HCT116 (cell line): ENCODE results near the gene RBM26. TPM values are rescaled to one million over a fixed set of nuclear protein-coding genes. Genes with fewer than 3 reads are reported as not detected.

Experiments used
- ATAC-seq: fragments of 200-7000 bp; cut with Tn5 transposase; 2 replicates; pipeline ENCODE4 v1.9.1; 2020; ENCODE audit warnings: mild to moderate bottlenecking, moderate library complexity
- BruUV-seq: library from RNA; stranded (reverse); fragments of 400-500 nt; replicated peaks from 2 replicates; lab custom pipeline; 2021; lab: Mats Ljungman, UMichigan
- CTCF ChIA-PET: fragments of 300-600 bp; sonication (Branson Sonifier 250); formaldehyde crosslinking; loops from one replicate; lab custom pipeline; 2021; ENCODE audit warnings: antibody characterized with exemption; lab: Charles Lee
- POLR2A ChIA-PET: fragments of 300-600, 350-600 bp; sonication (Branson Sonifier 250); formaldehyde crosslinking; loops from one replicate; lab custom pipeline; 2021; ENCODE audit warnings: antibody characterized with exemption; lab: Charles Lee
- RAD21 ChIA-PET, 2 experiments: fragments of 300-600 bp; sonication (Branson Sonifier 250); formaldehyde crosslinking; loops; one replicate each; lab custom pipeline; 2023; ENCODE audit warnings: low total read pairs in 2 of 2; ENCODE audit not compliant: uncharacterized antibody in 2 of 2, unreplicated experiment in 2 of 2, low non-redundant PET in 1 of 2; lab: Charles Lee
- DNase-seq: peaks from one replicate; pipeline ENCODE4 v3.0.0-alpha.2; 2010; ENCODE audit warnings: low read depth, low spot score
- H2AFZ ChIP-seq: fragments of 200-600 bp; shearing (Covaris generic), sonication (generic); 2 replicates; pipeline ENCODE4 v1.6.1; 2017; ENCODE audit warnings: low read depth, mixed run types, mixed read lengths, antibody characterized with exemption, low read length; ENCODE audit not compliant: poor library complexity, severe bottlenecking
- H3K27ac ChIP-seq: 2 replicates; pipeline ENCODE4 v1.5.1; 2012; ENCODE audit warnings: low read depth, low read length
- H3K27me3 ChIP-seq: fragments of 200-600 bp; sonication (generic); 2 replicates; pipeline ENCODE4 v1.6.1; 2016; ENCODE audit warnings: mixed run types, low read length, mixed read lengths; ENCODE audit not compliant: insufficient read depth
- H3K36me3 ChIP-seq, 2 experiments: fragments of 200-500 bp in 1 of 2; fragments of 200-600 bp in 1 of 2; sonication (Bioruptor generic) in 1 of 2; sonication (generic) in 1 of 2; 2 replicates each; pipeline versions ENCODE4 v1.5.1 to v1.6.1; 2014 to 2016; ENCODE audit warnings: low read length in 2 of 2, inconsistent platforms in 1 of 2, mixed read lengths in 1 of 2, mixed run types in 1 of 2; ENCODE audit not compliant: insufficient read depth in 2 of 2, control insufficient read depth in 1 of 2
- H3K4me1 ChIP-seq, 2 experiments: fragments of 200-600 bp in 1 of 2; sonication (generic) in 1 of 2; 2 replicates each; pipeline versions ENCODE4 v1.5.1 to v1.6.1; 2012 to 2017; ENCODE audit warnings: low read length in 2 of 2, inconsistent platforms in 1 of 2, mild to moderate bottlenecking in 1 of 2, mixed read lengths in 1 of 2, mixed run types in 1 of 2, moderate library complexity in 1 of 2; ENCODE audit not compliant: insufficient read depth in 2 of 2, control insufficient read depth in 1 of 2
- H3K4me2 ChIP-seq: fragments of 200-600 bp; sonication (generic); 2 replicates; pipeline ENCODE4 v1.6.1; 2017; ENCODE audit warnings: mixed run types, low read length, mixed read lengths
- H3K4me3 ChIP-seq, 2 experiments: fragments of 200-600 bp in 1 of 2; sonication (generic) in 1 of 2; replicated peaks in 1 of 2; 2 replicates each; pipeline ENCODE4 v1.5.1; 2011 to 2016; ENCODE audit warnings: low read length in 2 of 2, control low read depth in 1 of 2, low read depth in 1 of 2, mild to moderate bottlenecking in 1 of 2, mixed read lengths in 1 of 2, mixed run types in 1 of 2
- H3K79me2 ChIP-seq: fragments of 200-600 bp; sonication (generic); 2 replicates; pipeline ENCODE4 v1.6.1; 2017; ENCODE audit warnings: mild to moderate bottlenecking, mixed run types, low read length, moderate library complexity, mixed read lengths; ENCODE audit not compliant: insufficient read depth
- H3K9ac ChIP-seq: fragments of 200-600 bp; sonication (generic); 2 replicates; pipeline ENCODE4 v1.6.1; 2016; ENCODE audit warnings: low read length, mixed read lengths
- H3K9me2 ChIP-seq: fragments of 200-600 bp; sonication (generic), shearing (Covaris generic); 2 replicates; pipeline ENCODE4 v1.6.1; 2017; ENCODE audit warnings: mixed run types, mild to moderate bottlenecking, moderate library complexity; ENCODE audit not compliant: insufficient read depth
- H3K9me3 ChIP-seq, 2 experiments: fragments of 200-500 bp in 1 of 2; fragments of 200-600 bp in 1 of 2; sonication (Bioruptor generic) in 1 of 2; sonication (generic) in 1 of 2; 2 replicates each; pipeline ENCODE4 v1.6.1; 2014 to 2017; ENCODE audit warnings: low read length in 2 of 2, mixed read lengths in 2 of 2, inconsistent platforms in 1 of 2, low read depth in 1 of 2, mild to moderate bottlenecking in 1 of 2, mixed run types in 1 of 2, moderate library complexity in 1 of 2; ENCODE audit not compliant: control insufficient read depth in 1 of 2, insufficient read depth in 1 of 2
- H4K20me1 ChIP-seq: fragments of 200-600 bp; sonication (generic), shearing (Covaris generic); 2 replicates; pipeline ENCODE4 v1.6.1; 2017; ENCODE audit warnings: mixed run types, mild to moderate bottlenecking, moderate library complexity; ENCODE audit not compliant: insufficient read depth
- JUND ChIP-seq: IDR thresholded peaks from 2 replicates; pipeline ENCODE4 v1.6.1; 2012
- POLR2A ChIP-seq: IDR thresholded peaks from 2 replicates; pipeline ENCODE4 v1.7.0; 2011; ENCODE audit warnings: borderline replicate concordance; ENCODE audit not compliant: insufficient read depth, insufficient read length; ENCODE audit errors: extremely low read depth
- SIN3A ChIP-seq: IDR thresholded peaks from 2 replicates; pipeline ENCODE4 v1.6.1; 2012; ENCODE audit warnings: low read depth
- SP1 ChIP-seq: IDR thresholded peaks from 2 replicates; pipeline ENCODE4 v1.6.1; 2012; ENCODE audit warnings: low read depth
- ZFX ChIP-seq: fragments of 450-650 bp; IDR thresholded peaks from 2 replicates; pipeline ENCODE4 v1.6.1; 2017
- intact Hi-C: fragments of 100-400 bp; cut with micrococcal nuclease; formaldehyde crosslinking; loops from 2 replicates; pipeline ENCODE4 v1.10.0; 2022
- total RNA-seq: library from RNA; stranded (reverse); gene quantifications from one replicate; pipeline ENCODE4 v1.2.1, GENCODE V29; 2021; ENCODE audit not compliant: unreplicated experiment
- TF ChIP-seq, protein P1 (sequence below): IDR thresholded peaks from 2 replicates; pipeline ENCODE4 v1.6.1; 2012
- TF ChIP-seq, protein P2 (sequence below): IDR thresholded peaks from 2 replicates; pipeline ENCODE4 v1.6.1; 2012; ENCODE audit warnings: low read depth
- TF ChIP-seq, protein P3 (sequence below): IDR thresholded peaks from 2 replicates; pipeline ENCODE4 v1.6.1; 2012

The RBM26 gene
- total RNA-seq, 1 experiment from 2014 or later: 52.5 TPM

DNA sequence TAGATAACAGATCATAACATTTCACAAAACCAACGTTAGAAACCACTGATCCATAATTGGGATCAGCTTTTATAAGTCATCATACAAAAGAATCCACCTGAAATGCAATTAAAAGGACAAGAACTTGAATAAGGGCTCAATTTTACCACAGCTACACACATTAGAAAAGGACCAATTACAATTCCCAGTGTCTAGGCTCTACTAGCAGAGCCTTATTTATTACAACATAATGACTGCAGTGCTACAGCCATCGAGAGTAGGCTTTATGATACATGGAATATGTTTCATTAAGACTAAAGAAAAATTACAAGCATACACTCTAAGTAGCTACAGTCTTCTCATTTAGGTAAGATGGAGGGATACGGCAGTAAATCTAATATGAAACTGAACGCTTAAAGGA lies 2.9 kb downstream of the RBM26 start:
- Histone ChIP-seq H3K9me2 (no peaks in the 10 kb centered on the region), H4K20me1 (peaks cover 7% of the 10 kb centered on the region; the same call in 1 of the 2 replicates), H3K9ac (no peak overlapping the region), H3K9me3 (no peaks in the 10 kb centered on the region), H2AFZ (no peak overlapping the region), H3K4me3 (no peak overlapping the region), H3K27me3 (no peaks in the 10 kb centered on the region), H3K27ac (no peak overlapping the region), H3K36me3 (peaks cover 3 to 25% of the 10 kb centered on the region in 2 experiments; a peak in 2 of 4 replicates), H3K79me2 (peaks cover 99% of the 10 kb centered on the region), H3K4me2 (peak overlapping the region; percentile 85; the same call in 1 of the 2 replicates), H3K4me1 (peaks cover 7 to 26% of the 10 kb centered on the region in 2 experiments; a peak in 3 of 4 replicates)
- ATAC-seq: no peak
- CTCF ChIA-PET: interaction anchor here (1.0 to 1.5 kb wide), 3 partner anchors 12 to 151 kb away, joined by 3 to 5 read pairs (median 3); no protein-coding TSS in a partner anchor
- intact Hi-C loops: no loop called here
- TF ChIP-seq, protein P1, sequence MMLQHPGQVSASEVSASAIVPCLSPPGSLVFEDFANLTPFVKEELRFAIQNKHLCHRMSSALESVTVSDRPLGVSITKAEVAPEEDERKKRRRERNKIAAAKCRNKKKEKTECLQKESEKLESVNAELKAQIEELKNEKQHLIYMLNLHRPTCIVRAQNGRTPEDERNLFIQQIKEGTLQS: no peak
- TF ChIP-seq SIN3A: no peak
- no peak for TF ChIP-seq JUND
- no peak for TF ChIP-seq SP1
- TF ChIP-seq, protein P2, sequence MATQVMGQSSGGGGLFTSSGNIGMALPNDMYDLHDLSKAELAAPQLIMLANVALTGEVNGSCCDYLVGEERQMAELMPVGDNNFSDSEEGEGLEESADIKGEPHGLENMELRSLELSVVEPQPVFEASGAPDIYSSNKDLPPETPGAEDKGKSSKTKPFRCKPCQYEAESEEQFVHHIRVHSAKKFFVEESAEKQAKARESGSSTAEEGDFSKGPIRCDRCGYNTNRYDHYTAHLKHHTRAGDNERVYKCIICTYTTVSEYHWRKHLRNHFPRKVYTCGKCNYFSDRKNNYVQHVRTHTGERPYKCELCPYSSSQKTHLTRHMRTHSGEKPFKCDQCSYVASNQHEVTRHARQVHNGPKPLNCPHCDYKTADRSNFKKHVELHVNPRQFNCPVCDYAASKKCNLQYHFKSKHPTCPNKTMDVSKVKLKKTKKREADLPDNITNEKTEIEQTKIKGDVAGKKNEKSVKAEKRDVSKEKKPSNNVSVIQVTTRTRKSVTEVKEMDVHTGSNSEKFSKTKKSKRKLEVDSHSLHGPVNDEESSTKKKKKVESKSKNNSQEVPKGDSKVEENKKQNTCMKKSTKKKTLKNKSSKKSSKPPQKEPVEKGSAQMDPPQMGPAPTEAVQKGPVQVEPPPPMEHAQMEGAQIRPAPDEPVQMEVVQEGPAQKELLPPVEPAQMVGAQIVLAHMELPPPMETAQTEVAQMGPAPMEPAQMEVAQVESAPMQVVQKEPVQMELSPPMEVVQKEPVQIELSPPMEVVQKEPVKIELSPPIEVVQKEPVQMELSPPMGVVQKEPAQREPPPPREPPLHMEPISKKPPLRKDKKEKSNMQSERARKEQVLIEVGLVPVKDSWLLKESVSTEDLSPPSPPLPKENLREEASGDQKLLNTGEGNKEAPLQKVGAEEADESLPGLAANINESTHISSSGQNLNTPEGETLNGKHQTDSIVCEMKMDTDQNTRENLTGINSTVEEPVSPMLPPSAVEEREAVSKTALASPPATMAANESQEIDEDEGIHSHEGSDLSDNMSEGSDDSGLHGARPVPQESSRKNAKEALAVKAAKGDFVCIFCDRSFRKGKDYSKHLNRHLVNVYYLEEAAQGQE: no peak
- TF ChIP-seq, protein P3, sequence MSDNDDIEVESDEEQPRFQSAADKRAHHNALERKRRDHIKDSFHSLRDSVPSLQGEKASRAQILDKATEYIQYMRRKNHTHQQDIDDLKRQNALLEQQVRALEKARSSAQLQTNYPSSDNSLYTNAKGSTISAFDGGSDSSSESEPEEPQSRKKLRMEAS: no peak
- TF ChIP-seq ZFX: no peak
- no peak for TF ChIP-seq POLR2A
- no peak for DNase-seq
- BruUV-seq: no TSS peak
- RAD21 ChIA-PET: no interaction called here
- POLR2A ChIA-PET: no interaction called here
